Peyer's patch (tissue), 4 donors: Measurements from ENCODE around the gene GRAMD4.
"Not testable (repeated sequence)": the region's sequence is repeated elsewhere in the genome, so short reads cannot be mapped to it uniquely, and the experiment has no call there.

Experiments used
- CTCF ChIP-seq, 6 experiments: fragments of 450-650 bp in 4 of 6; fragments of 200-600 bp in 2 of 6; sonication (generic) in 1 of 6; IDR thresholded peaks; one replicate each; pipeline ENCODE4 v1.5.1; 2017 to 2019; ENCODE audit warnings: antibody characterized with exemption in 6 of 6, mild to moderate bottlenecking in 3 of 6, moderate library complexity in 1 of 6
- POLR2A ChIP-seq, 2 donors: fragments of 450-650 bp; IDR thresholded peaks; one replicate each; pipeline ENCODE4 v1.5.1; 2017; ENCODE audit warnings: antibody characterized with exemption in 2 of 2, mild to moderate bottlenecking in 2 of 2, moderate library complexity in 2 of 2

DNA sequence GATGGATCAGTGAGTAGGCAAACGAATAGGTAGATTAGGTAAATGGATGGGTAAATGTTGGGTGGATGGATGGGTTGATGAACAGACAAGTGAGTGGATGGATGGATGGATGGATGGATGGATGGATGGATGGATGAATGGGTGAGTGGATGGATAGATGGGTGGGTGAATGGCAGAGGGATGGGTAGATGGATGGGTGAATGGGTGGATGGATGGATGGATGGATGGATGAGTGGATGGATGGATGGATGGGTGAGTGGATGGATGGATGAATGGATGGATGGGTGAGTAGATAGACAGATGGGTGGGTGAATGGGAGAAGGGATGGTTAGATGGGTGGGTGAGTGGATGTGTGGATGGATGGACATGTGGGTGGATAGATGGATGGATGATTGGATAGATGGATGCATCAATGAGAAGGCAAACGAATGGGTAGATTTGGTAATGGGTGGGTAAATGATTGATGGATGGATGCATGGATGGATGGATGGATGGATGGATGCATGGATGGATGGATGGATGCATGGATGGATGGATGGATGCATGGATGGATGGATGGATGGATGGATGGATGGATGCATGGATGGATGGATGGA lies 28.1 kb downstream of the GRAMD4 start:
- not testable (repeated sequence) for TF ChIP-seq CTCF, POLR2A (IDR thresholded peaks at IDR 0.05)
